Measurements from ENCODE around the gene OTOP2.

The OTOP2 gene

DNA sequence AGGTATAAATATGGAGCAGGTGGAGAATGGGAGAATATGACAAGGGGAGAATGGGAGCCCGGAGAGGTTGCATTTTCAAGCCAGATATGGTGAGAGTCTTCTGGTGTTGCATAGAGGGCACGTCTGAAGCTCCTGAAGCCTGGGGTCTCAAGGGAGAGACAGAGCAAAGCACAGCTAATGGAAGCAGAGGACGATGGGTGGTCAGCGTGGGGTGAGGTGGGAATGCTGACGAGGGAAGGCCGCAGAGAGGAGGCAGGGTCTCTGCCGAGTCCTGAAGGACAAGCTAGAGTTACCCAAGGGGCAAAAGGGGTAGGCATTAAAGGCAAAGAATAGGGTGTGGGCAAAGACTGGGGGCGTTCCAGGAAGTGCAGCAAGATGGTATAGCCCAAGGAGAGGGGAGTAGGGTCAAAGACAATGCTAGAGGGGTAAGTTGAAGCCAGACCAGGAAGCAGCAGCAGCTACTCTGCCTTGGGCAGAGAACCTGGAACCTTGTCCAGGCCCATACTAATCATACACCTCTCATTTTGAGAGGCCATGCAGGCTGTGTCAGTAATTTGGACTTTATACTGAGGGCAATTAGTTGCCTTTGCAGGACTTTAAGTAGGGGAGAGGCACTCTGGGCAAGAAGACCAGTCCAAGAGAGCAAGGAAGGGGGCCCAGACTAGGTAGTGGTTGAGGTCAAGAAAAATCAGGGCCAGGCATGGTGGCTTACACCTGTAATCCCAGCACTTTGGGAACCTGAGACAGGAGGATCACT, 14.3 kb downstream of the OTOP2 start:
- no peaks in the 10 kb centered on the region for H3K79me2 ChIP-seq (ENCODE audit: insufficient read depth, low read length)
- H3K4me3 ChIP-seq (ENCODE audit: insufficient read depth, low read length, poor library complexity, severe bottlenecking) = no peak overlapping the region
- TF ChIP-seq, protein P1, sequence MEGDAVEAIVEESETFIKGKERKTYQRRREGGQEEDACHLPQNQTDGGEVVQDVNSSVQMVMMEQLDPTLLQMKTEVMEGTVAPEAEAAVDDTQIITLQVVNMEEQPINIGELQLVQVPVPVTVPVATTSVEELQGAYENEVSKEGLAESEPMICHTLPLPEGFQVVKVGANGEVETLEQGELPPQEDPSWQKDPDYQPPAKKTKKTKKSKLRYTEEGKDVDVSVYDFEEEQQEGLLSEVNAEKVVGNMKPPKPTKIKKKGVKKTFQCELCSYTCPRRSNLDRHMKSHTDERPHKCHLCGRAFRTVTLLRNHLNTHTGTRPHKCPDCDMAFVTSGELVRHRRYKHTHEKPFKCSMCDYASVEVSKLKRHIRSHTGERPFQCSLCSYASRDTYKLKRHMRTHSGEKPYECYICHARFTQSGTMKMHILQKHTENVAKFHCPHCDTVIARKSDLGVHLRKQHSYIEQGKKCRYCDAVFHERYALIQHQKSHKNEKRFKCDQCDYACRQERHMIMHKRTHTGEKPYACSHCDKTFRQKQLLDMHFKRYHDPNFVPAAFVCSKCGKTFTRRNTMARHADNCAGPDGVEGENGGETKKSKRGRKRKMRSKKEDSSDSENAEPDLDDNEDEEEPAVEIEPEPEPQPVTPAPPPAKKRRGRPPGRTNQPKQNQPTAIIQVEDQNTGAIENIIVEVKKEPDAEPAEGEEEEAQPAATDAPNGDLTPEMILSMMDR (IDR thresholded peaks at IDR 0.05; ENCODE audit: insufficient read depth, low read length, poor library complexity, severe bottlenecking) = no peak
- no peak for TF ChIP-seq EZH2phosphoT487 (conservative IDR thresholded peaks at IDR 0.05; ENCODE audit: low read length)
- H3K9me2 ChIP-seq (replicated peaks; ENCODE audit: insufficient read depth, low read length) = no peaks in the 10 kb centered on the region
- no peaks in the 10 kb centered on the region for H3K36me3 ChIP-seq (ENCODE audit: low read length)
- H3K4me2 ChIP-seq (ENCODE audit: low read depth, low read length, poor library complexity, severe bottlenecking) = no peak overlapping the region
- no peaks in the 10 kb centered on the region for H3K9me3 ChIP-seq (ENCODE audit: insufficient read depth, low read length)
- no peak overlapping the region for H3K9ac ChIP-seq (ENCODE audit: low read length)
- no peak overlapping the region for H2AFZ ChIP-seq (ENCODE audit: low read depth, low read length, severe bottlenecking)
- H3F3A ChIP-seq (ENCODE audit: insufficient read depth) = no peaks in the 10 kb centered on the region
- H3K27me3 ChIP-seq (ENCODE audit: low read length) = no peaks in the 10 kb centered on the region
- no peaks in the 10 kb centered on the region for H4K20me1 ChIP-seq (ENCODE audit: low read depth, low read length)
- H3K27ac ChIP-seq (ENCODE audit: low read depth, low read length) = no peak overlapping the region

DNA sequence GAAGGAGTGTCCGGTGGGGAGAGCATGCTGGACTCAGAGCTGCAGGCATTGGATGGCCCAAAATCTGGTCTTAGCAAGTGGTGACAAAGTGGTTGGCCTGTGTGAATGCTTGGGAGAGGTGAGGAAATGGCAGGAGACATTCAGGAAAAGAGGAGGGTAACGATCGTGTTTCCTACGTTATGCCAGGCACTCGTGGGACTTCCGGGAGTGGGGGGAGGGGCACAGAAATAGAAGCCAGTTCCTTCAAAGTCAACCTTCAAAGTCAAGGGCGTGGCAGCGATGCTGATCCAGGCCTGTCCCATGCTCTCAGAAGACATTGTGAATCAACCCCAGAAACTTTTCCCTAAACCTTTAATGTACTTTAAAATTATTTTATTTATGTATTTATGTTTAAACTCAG, 15.5 kb downstream of the OTOP2 start:
- Histone ChIP-seq H3F3A (ENCODE audit: insufficient read depth) (no peaks in the 10 kb centered on the region), H3K4me3 (ENCODE audit: insufficient read depth, low read length, poor library complexity, severe bottlenecking) (no peak overlapping the region), H3K9me2 (replicated peaks; ENCODE audit: insufficient read depth, low read length) (no peaks in the 10 kb centered on the region), H3K27ac (ENCODE audit: low read depth, low read length) (no peak overlapping the region), H3K9me3 (ENCODE audit: insufficient read depth, low read length) (no peaks in the 10 kb centered on the region), H3K36me3 (ENCODE audit: low read length) (no peaks in the 10 kb centered on the region), H3K79me2 (ENCODE audit: insufficient read depth, low read length) (no peaks in the 10 kb centered on the region), H4K20me1 (ENCODE audit: low read depth, low read length) (no peaks in the 10 kb centered on the region), H3K27me3 (ENCODE audit: low read length) (no peaks in the 10 kb centered on the region), H3K4me2 (ENCODE audit: low read depth, low read length, poor library complexity, severe bottlenecking) (no peak overlapping the region), H2AFZ (ENCODE audit: low read depth, low read length, severe bottlenecking) (no peak overlapping the region), H3K9ac (ENCODE audit: low read length) (no peak overlapping the region)
- no peak for TF ChIP-seq EZH2phosphoT487 (conservative IDR thresholded peaks at IDR 0.05; ENCODE audit: low read length)
- TF ChIP-seq, protein P1 (IDR thresholded peaks at IDR 0.05; ENCODE audit: insufficient read depth, low read length, poor library complexity, severe bottlenecking) = no peak

DNA sequence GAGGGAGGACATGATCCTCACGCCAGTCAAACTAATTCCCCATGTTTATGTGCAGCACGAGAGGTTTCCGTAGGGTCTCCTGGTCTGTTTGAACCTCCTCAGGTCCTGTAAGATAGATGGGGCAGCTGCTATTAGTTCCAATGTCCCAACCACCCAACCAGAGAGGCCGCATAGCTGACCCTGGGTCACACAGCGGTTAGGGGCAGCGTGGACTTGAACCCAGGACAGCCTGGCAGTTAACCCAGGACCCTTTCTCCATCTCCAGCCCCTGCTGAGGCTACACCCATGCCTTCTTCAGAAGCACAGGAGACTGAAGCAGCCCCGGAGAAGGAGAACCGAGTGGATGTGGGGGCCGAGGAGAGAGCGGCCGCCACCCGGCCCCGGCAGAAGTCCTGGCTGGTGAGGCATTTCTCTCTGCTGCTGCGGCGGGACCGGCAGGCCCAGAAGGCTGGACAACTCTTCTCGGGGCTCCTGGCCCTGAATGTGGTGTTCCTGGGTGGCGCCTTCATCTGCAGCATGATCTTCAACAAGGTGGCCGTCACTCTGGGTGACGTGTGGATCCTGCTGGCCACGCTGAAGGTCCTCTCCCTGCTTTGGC, 17.2 kb downstream of the OTOP2 start:
- Histone ChIP-seq H3F3A (ENCODE audit: insufficient read depth) (no peaks in the 10 kb centered on the region), H2AFZ (ENCODE audit: low read depth, low read length, severe bottlenecking) (no peak overlapping the region), H3K4me3 (ENCODE audit: insufficient read depth, low read length, poor library complexity, severe bottlenecking) (no peak overlapping the region), H3K4me2 (ENCODE audit: low read depth, low read length, poor library complexity, severe bottlenecking) (no peak overlapping the region), H3K36me3 (ENCODE audit: low read length) (no peaks in the 10 kb centered on the region), H3K9ac (ENCODE audit: low read length) (no peak overlapping the region), H3K9me3 (ENCODE audit: insufficient read depth, low read length) (no peaks in the 10 kb centered on the region), H3K9me2 (replicated peaks; ENCODE audit: insufficient read depth, low read length) (no peaks in the 10 kb centered on the region), H3K27ac (ENCODE audit: low read depth, low read length) (no peak overlapping the region), H3K79me2 (ENCODE audit: insufficient read depth, low read length) (no peaks in the 10 kb centered on the region), H3K27me3 (ENCODE audit: low read length) (no peaks in the 10 kb centered on the region), H4K20me1 (ENCODE audit: low read depth, low read length) (no peaks in the 10 kb centered on the region)
- no peak for TF ChIP-seq EZH2phosphoT487 (conservative IDR thresholded peaks at IDR 0.05; ENCODE audit: low read length)
- TF ChIP-seq, protein P1 (IDR thresholded peaks at IDR 0.05; ENCODE audit: insufficient read depth, low read length, poor library complexity, severe bottlenecking) = no peak

Measured in SU-DHL-6 (cell line).